NCI-H345 treated with DMSO at 0.1 percent for 48 hours (cell line): Measurements from ENCODE around the gene SIX5.
A peak's percentile ranks its signal among the peaks of the same experiment; 100 is the strongest.

Source experiments
- DNase-seq: peaks from one replicate; lab custom pipeline; 2025; ENCODE audit not compliant: unreplicated experiment; lab: John Stamatoyannopoulos, UW

Gene SIX5

DNA sequence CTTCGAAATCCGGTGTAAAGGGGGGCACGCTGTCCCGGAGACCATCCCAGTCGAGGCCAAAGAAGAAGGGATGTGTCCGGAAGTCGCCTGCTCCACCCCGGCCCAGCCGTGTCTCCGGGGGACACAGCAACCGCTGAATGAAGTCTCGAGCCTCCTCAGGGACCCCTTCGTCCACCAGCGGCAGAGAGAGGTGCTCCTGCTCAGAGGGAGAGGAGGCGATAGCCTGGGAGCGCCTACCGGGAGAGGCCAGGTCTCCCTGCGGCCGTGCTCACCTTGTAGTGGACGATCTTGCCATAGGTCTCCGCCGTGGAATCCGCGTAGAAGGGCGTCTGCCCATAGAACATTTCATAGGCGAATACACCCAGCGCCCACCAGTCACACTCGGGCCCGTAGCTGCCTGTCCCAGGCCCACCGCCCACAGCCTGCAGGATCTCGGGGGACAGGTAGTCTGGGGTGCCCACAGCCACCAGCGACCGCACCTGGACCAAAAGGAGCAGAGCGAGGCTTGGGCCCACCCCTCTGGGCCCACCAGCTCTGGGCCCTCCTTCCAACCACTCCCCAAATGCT, 8.4 kb upstream of the SIX5 start:
- no peak for DNase-seq

DNA sequence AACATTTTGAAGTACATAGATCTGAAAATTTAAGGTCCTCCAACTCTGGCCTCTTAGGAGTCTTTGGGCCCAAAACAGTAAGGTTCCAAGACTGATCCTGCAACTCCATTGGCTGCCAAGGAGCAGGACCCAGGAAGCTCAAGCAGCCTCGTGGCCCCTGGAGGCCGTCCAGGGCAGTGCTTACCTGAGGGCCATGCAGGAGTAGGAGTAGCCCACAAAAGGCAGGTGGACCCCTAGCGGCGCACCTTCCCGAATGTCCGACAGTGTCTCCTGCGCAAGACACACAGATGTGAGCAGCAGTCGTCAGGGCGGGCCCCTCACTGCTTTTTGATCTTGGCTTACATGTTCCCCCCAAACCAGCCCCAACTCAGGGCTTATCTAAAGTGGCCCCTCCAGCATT, 5.7 kb upstream of the SIX5 start:
- no peak for DNase-seq

DNA sequence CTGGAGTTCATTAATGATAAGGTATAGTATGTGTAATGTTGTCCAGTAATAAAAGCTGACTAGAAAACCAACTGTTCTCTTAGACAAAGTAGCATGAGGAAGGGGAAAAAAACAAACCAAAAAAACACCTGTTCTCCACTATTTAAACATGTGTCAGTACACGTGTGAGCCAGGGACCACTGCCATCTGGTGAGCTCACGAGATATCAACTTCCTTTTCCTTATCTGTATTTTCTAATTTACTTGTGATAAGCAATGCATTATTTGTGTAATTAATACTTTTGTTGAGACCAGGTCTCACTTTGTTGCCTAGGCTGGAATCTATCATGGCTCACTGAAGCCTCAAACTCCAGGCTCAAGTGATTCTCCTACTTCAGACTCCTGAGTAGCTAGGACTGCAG, 4.3 kb upstream of the SIX5 start:
- no peak for DNase-seq

DNA sequence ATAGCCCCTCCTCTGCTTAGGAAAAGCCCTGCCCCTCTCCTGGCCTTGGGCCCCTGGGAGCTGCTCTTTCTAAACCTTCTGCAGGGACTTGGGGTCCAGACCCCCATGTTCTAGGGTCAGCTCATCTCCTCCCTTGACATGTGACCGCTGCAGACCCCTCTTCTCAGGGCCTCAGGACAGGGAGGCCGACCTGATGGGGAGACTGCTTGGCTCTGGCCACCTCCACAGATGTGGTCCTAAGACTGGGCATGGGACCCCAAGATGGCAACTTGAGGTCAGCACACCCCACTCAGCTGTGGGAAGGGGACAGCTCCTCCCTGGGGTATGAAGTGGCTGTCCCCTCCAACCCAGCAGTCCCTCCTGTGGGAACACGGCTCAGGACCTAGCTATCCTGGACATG, 3.9 kb upstream of the SIX5 start:
- no peak for DNase-seq

DNA sequence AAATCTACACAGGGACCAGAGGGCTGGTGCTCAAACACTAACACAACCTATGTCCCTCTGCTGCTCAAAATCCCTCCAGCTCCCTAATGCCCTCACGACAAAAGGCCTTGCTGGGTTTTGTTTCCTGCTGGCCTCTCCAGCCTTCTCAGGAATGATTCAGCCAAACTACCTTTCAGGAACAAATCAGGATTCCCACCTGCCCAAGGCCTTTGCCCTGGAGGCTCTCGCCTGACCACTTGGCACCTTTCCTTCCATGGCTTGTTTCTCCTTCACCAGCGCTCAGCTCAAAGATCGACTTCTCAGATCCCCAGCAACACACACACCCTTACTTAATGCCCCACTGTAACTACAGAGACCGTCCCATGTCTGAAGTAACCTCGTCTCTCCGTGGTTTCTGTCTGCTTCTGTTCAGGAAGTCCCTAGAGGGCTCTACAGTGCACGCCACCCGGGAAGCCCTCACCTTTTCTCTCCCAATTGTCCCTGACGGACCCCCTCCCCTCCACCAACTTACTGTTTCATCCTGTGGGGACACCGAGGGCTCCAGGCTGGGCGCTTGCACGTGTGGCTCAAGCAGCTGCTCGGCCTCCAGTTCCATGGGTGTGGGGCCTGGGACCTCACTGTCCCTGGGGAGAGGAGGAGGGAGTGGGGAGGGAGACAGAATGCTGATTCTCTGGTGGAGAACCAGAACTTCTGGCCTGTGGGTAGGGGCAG, 3.2 kb upstream of the SIX5 start:
- DNase-seq = no peak

DNA sequence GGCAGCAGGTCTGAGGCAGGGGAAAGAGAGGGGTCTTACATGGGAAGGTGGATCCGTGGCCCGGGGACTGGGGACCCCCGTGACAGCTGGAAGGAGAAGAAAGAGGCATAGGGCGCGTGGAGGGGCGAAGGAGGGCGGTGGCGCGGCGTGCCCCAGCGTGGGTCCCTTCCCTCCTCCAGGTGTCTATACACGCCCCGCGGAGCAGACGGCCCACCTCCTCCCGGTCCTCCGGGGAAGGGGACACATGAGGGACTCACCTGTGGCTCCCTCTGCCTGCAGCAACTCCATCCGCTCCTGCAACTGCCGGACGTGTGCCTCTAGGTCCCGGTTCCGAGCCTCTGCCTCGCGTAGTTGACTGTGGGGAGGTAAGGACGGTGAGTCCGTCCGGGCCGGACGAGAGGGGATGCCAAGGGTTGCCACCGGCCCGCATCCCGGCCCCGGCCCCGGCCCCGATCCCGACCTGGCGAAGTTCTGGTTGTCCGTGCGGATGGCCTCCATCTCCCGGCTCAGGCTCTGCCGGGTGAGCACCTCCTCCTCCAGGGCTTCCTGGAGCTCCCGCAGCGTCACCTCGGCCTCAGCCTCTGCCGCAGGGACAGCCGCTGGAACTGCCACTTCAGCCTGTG, 2.4 kb upstream of the SIX5 start:
- no peak for DNase-seq

DNA sequence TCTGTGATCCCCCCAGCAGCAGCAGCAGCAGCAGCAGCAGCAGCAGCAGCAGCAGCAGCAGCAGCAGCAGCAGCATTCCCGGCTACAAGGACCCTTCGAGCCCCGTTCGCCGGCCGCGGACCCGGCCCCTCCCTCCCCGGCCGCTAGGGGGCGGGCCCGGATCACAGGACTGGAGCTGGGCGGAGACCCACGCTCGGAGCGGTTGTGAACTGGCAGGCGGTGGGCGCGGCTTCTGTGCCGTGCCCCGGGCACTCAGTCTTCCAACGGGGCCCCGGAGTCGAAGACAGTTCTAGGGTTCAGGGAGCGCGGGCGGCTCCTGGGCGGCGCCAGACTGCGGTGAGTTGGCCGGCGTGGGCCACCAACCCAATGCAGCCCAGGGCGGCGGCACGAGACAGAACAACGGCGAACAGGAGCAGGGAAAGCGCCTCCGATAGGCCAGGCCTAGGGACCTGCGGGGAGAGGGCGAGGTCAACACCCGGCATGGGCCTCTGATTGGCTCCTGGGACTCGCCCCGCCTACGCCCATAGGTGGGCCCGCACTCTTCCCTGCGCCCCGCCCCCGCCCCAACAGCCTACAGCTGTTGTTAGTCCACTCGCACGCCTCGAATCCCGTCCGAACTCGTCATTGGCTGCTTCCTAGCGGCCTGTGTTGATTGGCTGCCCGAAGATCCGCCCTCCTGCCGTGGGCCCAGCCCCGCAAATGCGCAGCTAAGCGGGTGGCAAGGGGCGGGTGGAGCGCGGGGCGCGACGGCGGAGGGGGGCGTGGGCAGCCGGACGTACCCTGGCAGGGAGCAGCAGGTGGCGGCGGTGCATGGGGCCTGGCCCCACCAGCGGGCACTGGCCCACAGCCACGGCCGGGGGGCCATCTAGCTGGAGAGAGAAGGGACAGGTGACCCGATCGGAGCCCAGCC, 1.4 kb upstream of the SIX5 start:
- peak; percentile 88 for DNase-seq

DNA sequence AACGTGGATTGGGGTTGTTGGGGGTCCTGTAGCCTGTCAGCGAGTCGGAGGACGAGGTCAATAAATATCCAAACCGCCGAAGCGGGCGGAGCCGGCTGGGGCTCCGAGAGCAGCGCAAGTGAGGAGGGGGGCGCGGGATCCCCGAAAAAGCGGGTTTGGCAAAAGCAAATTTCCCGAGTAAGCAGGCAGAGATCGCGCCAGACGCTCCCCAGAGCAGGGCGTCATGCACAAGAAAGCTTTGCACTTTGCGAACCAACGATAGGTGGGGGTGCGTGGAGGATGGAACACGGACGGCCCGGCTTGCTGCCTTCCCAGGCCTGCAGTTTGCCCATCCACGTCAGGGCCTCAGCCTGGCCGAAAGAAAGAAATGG, 754 bp upstream of the SIX5 start:
- DNase-seq = no peak

DNA sequence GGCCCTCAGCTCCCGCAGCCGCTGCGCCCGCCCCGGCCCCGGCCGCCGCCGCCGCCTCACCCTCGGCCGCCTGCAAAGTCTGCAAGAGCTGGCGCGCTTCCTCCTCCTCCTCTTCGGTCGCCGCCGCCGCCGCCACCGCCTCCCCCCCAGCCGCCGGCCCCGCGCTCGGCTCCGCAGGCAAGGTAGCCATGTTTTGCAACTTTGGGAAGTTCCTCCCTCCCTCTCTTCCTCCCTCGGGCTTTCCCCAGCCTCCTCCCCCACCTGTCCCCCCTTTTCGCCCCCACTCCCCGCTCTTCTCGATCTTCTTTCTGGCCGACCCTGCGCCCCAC, 433 bp downstream of the SIX5 start:
- DNase-seq = no peak

DNA sequence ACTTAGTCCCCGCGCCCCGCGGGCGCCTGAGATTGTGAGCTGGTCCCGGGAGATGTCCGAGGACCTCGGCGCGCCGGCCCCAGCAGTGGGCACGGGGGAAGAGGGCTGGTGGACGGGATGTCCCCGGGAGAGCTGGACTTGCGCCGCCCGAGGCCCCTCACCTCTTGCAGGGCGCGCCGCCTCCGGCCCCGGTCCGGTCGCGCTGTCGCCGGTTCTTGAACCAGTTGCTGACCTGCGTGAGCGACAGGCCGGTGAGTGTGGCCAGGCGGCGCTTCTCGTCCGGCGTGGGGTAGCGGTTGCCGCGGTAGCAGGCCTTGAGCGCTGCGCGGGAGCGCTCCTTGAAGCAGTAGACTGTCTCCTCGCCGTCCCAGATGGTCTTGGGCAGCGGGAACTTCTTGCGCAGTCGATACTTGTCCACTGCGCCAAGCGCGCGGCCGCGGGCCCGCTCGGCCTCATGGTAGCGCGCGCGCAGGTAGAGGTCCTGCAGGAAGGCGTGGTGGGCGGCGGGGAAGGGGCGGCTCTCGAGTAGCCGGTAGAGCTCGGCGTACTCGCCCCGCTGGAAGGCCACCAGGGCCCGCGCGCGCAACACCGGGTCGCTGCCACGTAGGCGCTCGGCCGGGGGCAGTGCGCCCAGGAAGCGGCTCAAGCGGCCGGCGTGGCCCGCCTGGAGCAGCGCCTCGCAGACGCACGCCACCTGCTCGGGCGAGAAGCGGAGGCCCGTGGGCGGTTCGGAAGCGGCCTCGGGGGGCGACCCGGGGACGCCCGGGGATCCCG, 984 bp downstream of the SIX5 start:
- DNase-seq = no peak

DNA sequence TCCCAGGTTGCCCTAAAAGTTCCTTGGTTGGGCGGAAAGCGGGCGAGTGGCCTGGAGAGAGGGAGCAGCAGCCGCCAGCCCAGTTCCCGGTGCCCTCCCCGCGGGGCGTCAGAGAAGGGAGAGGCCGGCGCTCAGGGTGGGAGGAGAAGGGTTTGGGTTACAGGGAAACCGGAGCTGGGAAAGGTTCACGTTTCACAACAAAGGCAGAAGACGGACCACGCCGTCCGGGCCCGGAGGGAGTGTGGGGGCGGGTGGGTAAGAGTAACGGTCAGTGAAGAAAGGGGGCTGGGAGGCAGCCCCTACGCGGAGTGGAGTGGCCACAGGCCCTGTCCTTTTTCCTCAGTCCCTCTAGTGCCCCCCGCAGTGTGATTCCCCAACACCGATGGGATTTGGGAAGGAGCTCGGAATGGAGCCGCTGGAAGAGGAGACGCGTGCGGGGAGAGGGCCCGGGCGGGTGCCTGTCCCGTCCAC, 1.6 kb downstream of the SIX5 start:
- DNase-seq = no peak

DNA sequence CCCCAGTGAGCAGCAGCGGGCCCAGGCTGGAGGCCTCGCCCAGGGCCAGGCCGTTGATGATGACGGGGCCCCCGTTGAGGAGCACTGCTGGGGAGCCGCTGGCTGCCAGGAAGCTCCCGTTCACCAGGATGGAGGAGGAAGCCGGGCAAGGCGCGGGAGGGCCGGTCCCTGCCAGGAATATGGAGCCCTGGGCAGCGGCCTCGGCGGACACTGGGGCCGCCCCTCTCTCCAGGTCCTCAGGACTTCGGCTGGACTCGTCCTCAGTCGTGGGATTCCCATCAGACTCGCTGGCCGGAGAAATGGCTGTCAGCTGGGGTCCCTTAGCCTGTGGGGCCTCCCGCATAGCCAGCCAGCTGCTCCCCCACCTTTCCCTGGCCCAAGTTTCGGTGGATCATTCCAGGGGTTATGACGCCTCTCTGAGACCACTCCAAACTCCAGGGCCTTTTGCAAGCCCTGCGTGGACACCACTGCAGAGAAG, 2.1 kb downstream of the SIX5 start:
- no peak for DNase-seq

DNA sequence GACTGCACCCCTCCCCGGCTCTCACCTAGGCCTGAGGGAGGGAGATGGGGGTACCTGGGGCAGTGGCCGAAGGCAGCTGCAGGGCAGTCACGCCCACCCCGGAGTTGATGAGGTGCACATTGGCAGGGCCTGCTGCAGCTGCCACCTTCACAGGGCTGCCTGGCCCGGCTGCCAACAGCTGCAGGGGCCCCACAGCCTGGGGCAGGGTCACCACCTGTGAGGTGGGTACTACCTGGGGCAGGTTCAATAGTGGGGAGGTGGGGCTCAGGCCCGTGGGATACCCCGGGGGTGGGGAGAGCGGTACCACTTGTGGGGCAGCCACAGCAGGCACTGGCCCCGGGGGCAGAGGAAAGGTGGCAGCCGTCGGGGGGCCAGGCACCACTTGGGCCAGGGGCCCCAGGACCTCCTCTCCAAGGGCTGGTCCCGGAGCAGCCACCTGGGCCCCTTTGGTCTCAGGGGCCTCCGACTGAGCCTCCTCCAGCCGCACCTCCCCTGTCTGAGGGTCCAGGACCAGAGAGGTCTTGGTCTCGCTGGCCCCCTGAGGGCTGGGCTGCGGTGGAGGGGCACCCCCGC, 2.7 kb downstream of the SIX5 start:
- DNase-seq = no peak

DNA sequence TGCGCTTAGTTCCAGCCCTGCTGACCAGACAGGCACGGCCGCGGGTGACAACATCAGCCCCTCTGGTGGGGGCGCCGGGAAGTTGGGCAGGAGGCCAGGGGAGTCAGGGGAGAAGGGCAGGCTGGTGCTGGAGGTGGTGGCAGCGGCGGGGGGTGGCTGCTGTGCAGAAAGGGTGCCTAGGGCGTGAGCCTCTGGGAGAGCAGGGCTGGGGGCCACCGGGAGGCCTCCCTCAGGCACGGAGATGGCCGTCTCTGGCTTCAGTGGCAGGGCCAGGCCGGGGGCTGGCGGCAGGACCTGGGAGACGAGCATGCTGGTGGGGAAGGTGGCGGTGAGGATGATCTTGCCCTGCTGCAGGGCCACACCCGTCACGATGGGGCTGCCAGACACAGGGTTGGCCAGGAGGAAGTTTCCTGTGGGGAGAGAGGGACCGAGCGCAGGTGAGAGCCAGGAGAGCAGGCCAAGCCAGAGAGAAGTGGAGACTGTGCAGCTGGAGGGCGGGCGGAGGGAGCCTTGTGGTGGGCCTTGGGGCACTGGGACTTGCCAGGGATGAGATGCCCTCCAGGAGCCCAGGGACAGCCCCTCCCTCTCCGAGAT, 3.3 kb downstream of the SIX5 start:
- DNase-seq = no peak

DNA sequence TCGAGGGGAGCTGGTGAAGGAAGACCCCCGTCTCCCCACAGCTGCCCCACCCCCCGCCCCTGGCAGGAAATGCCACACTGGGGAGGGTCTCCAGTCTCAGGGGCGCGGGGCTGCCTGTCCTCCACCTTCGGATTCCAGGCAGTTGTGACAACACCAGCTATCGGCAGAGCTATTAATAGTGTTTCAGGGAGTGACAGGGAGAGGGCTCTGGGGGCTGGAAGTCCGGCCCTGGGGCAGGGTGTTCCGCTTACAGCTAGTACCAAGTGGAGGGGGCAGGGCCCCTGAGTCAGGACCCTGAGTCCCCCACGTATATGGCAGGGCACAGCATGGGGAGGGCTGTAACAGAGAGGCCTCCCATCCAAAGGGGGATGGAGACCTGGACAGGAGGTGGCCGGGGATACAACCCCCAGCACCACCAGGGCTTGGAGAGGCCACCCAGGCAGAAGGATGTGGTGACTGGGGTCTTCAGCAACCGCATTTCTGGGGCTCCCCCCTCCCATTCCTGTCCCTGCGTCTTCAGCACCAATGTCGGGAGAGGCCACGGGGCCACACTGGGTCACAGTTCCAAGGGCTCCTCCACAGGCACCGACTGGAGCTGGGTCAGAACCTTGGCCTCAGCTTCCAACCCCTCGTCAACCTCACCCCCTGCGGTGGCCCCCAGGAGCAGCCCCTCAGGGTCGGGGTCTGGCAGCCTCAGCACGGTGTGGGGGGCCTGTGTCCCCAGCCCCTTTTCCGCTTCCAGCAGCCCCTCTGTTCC, 3.9 kb downstream of the SIX5 start:
- no peak for DNase-seq

DNA sequence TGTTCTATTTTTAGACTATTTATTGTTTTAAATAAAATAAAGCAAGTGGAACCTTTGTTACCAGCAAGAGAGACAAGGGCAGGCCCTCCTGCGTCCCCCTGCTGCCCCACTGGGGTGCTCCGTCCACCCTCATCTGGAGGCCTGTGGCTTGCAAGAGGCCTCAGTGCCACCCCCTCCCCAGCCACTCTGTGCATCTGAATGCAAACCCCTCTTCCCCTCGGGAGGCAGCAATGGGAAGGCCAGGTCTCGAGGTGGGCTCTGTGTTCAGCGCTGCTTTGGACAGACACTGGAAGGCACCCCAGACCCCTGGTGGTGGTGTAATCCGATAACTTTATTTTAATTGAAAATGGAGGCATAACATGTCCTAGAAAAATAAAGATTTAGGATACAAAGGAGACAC, 4.6 kb downstream of the SIX5 start:
- no peak for DNase-seq

DNA sequence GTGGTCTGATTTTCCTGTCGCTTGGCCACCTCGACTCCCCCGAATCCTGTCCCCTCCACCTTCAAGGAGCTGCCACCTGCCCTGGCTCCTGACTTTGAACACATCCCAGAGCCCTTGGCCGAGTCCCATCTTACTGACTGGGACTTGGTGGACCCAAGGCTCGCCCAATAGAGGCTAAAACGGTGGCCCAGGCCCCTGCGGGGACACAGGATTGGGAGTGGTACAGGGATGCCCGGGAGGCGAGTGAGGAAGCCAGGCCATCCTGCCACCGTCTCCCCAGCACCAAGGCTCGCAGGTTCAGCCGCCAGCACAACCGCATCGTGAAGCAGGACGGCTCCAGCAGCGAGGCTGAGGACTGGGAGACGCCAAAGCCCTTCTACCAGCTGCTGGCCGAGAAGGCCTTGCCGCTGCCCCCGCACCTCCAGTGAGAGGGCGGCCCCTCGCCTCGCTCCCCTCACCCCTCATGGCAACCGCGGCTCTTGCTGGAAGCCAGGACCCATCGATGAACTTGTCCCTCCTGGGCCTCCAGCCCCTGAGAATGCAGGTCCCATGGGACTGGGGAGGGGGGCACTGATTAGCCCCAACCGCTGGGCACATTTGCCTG, 5.3 kb downstream of the SIX5 start:
- DNase-seq = no peak

DNA sequence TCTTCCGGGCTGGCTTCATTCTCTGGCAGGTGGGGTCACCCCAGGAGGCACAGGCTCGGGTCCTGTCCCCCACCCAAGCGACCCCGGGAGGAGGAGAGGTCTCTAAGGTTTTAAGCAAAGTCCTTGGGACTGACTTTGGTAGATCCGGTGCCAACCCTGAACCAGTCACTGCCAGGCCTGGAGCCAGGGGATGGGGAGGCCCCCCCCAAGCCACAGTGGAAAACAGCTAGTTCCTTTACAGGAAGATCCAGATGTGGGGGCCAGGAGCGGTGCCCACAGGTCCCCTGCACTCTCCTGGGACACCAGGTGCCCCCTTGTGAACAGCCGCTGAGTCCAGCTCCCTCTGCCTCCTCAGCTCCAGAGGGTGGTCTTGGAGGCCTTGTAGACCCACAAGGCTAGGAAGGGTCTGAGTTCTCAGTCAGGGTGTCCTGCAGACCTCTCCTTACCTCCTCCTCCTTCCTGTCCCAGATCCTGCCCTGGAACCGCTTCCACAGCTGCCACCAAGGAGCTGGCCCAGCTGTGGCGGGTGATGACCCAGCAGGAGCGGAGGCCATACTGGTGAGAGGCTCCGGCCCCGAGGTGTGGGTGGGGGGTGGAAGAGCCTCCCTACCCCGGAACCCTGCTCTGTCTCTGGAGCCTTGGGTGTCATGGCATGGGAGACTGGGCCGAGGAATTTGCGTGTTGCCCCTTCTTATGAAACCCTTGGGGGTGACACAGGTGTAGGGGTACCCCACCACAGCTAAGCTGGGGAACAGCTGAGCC, 6.0 kb downstream of the SIX5 start:
- no peak for DNase-seq
